Peyer's patch (tissue), 4 donors: Measurements from ENCODE around the gene CTPS2. TPM values are rescaled to one million over a fixed set of nuclear protein-coding genes. Genes with fewer than 3 reads are reported as not detected.
"Not testable (repeated sequence)": the region's sequence is repeated elsewhere in the genome, so short reads cannot be mapped to it uniquely, and the experiment has no call there.

Source experiments
- DNase-seq, 3 donors: peaks; one replicate each; pipeline ENCODE4 v3.0.0-alpha.2; 2017 to 2019
- H3K27ac ChIP-seq, 4 donors: fragments of 200-600 bp; sonication (generic); one replicate each; pipeline ENCODE4 v1.5.1; 2016 to 2019
- H3K27me3 ChIP-seq, 2 donors: fragments of 200-600 bp; sonication (generic); one replicate each; pipeline ENCODE4 v1.5.1; 2019
- H3K36me3 ChIP-seq, 3 donors: fragments of 200-600 bp; sonication (generic); one replicate each; pipeline ENCODE4 v1.5.1; 2016 to 2019
- H3K4me1 ChIP-seq, 4 donors: fragments of 200-600 bp; sonication (generic); one replicate each; pipeline ENCODE4 v1.5.1; 2016 to 2019
- H3K4me3 ChIP-seq, 4 donors: fragments of 200-600 bp; sonication (generic); 1 replicate in 3 of 4; 2 replicates in 1 of 4; pipeline ENCODE4 v1.5.1; 2016 to 2019; ENCODE audit warnings: mild to moderate bottlenecking in 1 of 4
- H3K9me3 ChIP-seq, 4 donors: fragments of 200-600 bp; sonication (generic); one replicate each; pipeline ENCODE4 v1.5.1; 2016 to 2019; ENCODE audit warnings: mild to moderate bottlenecking in 1 of 4
- POLR2A ChIP-seq, 2 donors: fragments of 450-650 bp; IDR thresholded peaks; one replicate each; pipeline ENCODE4 v1.5.1; 2017; ENCODE audit warnings: antibody characterized with exemption in 2 of 2, mild to moderate bottlenecking in 2 of 2, moderate library complexity in 2 of 2
- total RNA-seq, 4 donors: library from RNA; depleted of rRNA; stranded (reverse); fragments of >200 nt; gene quantifications; one replicate each; pipeline ENCODE4 v1.1.0, GENCODE V29; 2016
- TF ChIP-seq, protein P1 (sequence below), 6 experiments: fragments of 450-650 bp in 4 of 6; fragments of 200-600 bp in 2 of 6; sonication (generic) in 1 of 6; IDR thresholded peaks; one replicate each; pipeline ENCODE4 v1.5.1; 2017 to 2019; ENCODE audit warnings: antibody characterized with exemption in 6 of 6, mild to moderate bottlenecking in 3 of 6, moderate library complexity in 1 of 6

The CTPS2 gene
- total RNA-seq, 4 donors from 2014 or later: 16.5 to 35.1 (median 23.9) TPM

- no peaks in the 10 kb centered on the region for H3K4me1 ChIP-seq
- no peak overlapping the region for H3K4me3 ChIP-seq
- H3K27ac ChIP-seq: no peak overlapping the region
- TF ChIP-seq, protein P1, sequence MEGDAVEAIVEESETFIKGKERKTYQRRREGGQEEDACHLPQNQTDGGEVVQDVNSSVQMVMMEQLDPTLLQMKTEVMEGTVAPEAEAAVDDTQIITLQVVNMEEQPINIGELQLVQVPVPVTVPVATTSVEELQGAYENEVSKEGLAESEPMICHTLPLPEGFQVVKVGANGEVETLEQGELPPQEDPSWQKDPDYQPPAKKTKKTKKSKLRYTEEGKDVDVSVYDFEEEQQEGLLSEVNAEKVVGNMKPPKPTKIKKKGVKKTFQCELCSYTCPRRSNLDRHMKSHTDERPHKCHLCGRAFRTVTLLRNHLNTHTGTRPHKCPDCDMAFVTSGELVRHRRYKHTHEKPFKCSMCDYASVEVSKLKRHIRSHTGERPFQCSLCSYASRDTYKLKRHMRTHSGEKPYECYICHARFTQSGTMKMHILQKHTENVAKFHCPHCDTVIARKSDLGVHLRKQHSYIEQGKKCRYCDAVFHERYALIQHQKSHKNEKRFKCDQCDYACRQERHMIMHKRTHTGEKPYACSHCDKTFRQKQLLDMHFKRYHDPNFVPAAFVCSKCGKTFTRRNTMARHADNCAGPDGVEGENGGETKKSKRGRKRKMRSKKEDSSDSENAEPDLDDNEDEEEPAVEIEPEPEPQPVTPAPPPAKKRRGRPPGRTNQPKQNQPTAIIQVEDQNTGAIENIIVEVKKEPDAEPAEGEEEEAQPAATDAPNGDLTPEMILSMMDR (IDR thresholded peaks at IDR 0.05): no peak
- no peak for TF ChIP-seq POLR2A (IDR thresholded peaks at IDR 0.05)
- no peaks in the 10 kb centered on the region for H3K36me3 ChIP-seq
- no peaks in the 10 kb centered on the region for H3K9me3 ChIP-seq
- no peak for DNase-seq
- H3K27me3 ChIP-seq: no peaks in the 10 kb centered on the region
Observed at GRCh38 chrX:16610121-16610621, 102.3 kb downstream of the CTPS2 start.

DNA sequence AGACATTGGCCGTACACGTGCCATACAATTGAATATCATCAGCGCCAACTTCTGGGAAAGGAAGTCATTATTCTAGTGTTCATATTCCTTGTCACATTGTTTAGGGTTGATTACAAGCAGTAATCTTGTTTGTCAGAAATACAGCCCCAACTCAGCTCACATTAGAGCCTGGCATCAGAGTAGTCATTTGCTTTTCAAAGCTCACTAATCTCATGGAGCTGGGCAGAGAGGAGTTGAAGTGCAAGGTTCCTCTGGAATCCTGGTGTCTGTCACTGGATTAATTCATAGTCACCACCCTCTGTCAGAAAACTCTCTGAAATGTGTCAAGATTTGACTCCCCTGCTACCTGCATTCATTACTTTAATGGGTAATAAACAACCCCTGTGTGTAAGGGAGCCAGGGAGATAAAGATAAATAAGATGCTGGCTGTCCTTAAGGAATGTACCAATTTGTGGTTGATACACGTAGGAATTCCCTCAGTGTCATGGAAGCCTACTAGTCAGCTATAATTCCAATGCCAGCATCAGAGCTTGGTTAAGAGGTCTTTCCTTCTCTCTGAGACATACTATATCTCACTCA lies 106.2 kb downstream of the CTPS2 start:
- TF ChIP-seq, protein P1 (IDR thresholded peaks at IDR 0.05): no peak
- no peak for TF ChIP-seq POLR2A (IDR thresholded peaks at IDR 0.05)
- Histone ChIP-seq H3K4me3 (no peak overlapping the region), H3K9me3 (no peaks in the 10 kb centered on the region), H3K27ac (no peak overlapping the region), H3K27me3 (no peaks in the 10 kb centered on the region), H3K4me1 (no peaks in the 10 kb centered on the region), H3K36me3 (no peaks in the 10 kb centered on the region)
- DNase-seq: no peak

DNA sequence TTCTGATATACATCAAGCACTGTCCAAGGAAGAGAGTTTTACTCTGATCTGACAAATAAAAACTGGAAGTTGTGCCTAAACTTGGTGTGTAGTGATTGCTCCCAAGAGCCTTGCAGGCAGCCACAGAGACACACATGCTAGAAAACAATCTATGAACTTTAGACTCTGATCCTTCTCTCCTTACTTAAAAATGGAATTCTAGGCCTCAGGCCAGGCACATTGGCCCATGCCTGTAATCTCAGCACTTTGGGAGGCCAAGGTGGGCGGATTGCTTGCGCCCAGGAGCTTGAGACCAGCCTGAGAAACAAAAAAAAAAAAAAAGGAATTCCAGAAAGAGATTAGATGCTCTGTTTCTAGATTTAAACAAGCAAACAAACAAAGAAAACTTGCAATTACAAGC lies 108.1 kb downstream of the CTPS2 start:
- Histone ChIP-seq H3K4me3 (no peak overlapping the region), H3K4me1 (no peaks in the 10 kb centered on the region), H3K36me3 (no peaks in the 10 kb centered on the region), H3K27me3 (no peaks in the 10 kb centered on the region), H3K9me3 (no peaks in the 10 kb centered on the region), H3K27ac (peak overlapping the region in 3 of 4 donors; percentile 32 to 57 (median 45))
- no peak for DNase-seq
- TF ChIP-seq POLR2A (IDR thresholded peaks at IDR 0.05): no peak
- TF ChIP-seq, protein P1 (IDR thresholded peaks at IDR 0.05): no peak

GRCh38 chrX:16603822-16604221 lies 108.6 kb downstream of the CTPS2 start:
- H3K4me3 ChIP-seq: no peak overlapping the region
- H3K9me3 ChIP-seq: no peaks in the 10 kb centered on the region
- TF ChIP-seq, protein P1 (IDR thresholded peaks at IDR 0.05): no peak
- no peaks in the 10 kb centered on the region for H3K27me3 ChIP-seq
- peak overlapping the region in 3 of 4 donors; percentile 32 to 57 (median 45) for H3K27ac ChIP-seq
- no peak for DNase-seq
- H3K4me1 ChIP-seq: no peaks in the 10 kb centered on the region
- H3K36me3 ChIP-seq: no peaks in the 10 kb centered on the region

GRCh38 chrX:16603235-16603634 lies 109.2 kb downstream of the CTPS2 start:
- H3K27me3 ChIP-seq, H3K9me3 ChIP-seq, H3K4me1 ChIP-seq, H3K36me3 ChIP-seq, DNase-seq, H3K27ac ChIP-seq, H3K4me3 ChIP-seq: not testable (repeated sequence)

DNA sequence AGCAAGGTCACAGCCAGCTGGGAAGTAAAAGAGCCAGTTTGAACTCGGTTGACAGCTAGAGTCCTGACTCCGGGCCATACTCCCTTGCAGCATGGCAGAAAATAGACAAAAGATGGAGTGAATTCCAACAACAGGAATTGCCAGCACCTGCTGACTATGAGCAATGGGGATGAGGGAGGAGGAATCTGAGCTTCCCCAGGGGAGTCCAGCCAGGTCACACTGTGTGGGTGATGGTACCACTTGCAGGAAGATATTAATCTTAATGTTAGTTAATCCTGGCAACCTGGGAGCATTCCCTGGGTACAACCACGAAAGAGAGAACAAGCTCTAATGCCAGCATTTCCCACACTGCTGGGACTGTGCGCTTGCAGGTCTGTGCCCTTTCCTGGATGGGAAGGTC lies 110.6 kb downstream of the CTPS2 start:
- no peak overlapping the region for H3K4me3 ChIP-seq
- no peaks in the 10 kb centered on the region for H3K9me3 ChIP-seq
- no peaks in the 10 kb centered on the region for H3K27me3 ChIP-seq
- H3K4me1 ChIP-seq: no peaks in the 10 kb centered on the region
- TF ChIP-seq, protein P1 (IDR thresholded peaks at IDR 0.05): no peak
- TF ChIP-seq POLR2A (IDR thresholded peaks at IDR 0.05): no peak
- no peak overlapping the region for H3K27ac ChIP-seq
- no peak for DNase-seq
- H3K36me3 ChIP-seq: no peaks in the 10 kb centered on the region
